ENCODE measurements around the gene ADD3. TPM values are rescaled to one million over a fixed set of nuclear protein-coding genes. Genes with fewer than 3 reads are reported as not detected.
A peak's percentile ranks its signal among the peaks of the same experiment; 100 is the strongest.

The ADD3 gene
- total RNA-seq, 1 donor from 2014 or later = 128 TPM

DNA sequence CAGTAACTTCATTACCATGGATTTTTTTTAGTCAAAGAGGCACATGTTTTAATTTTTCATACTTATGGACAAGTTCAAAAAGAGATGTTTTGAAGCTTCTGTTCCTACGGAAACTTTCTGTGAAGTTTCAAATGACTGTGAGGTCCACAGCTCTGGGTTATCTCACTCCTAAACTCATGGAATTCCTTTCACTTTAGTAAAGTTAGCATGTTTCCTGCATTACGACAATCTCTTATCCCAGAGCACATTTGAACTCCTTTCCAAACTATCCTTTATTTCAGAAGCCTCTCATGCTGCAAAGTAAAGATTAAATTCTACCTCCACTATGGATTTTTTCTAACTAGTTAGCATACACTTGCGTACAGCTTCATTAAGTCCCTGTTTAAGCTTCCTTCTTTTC lies 15.3 kb upstream of the ADD3 start:
- DNase-seq (ENCODE audit: extremely low spot score, unreplicated experiment) = no peak
- Mint-ChIP-seq H3K4me3 (ENCODE audit: unreplicated experiment) (no peak overlapping the region), H3K36me3 (ENCODE audit: unreplicated experiment) (no peaks in the 10 kb centered on the region), H3K27me3 (ENCODE audit: unreplicated experiment) (no peaks in the 10 kb centered on the region), H3K27ac (ENCODE audit: unreplicated experiment) (peak overlapping the region; percentile 8), H3K9me3 (ENCODE audit: unreplicated experiment) (peaks cover 3% of the 10 kb centered on the region), H3K4me1 (ENCODE audit: unreplicated experiment) (peaks cover 40% of the 10 kb centered on the region)
- TF ChIP-seq, protein P1, sequence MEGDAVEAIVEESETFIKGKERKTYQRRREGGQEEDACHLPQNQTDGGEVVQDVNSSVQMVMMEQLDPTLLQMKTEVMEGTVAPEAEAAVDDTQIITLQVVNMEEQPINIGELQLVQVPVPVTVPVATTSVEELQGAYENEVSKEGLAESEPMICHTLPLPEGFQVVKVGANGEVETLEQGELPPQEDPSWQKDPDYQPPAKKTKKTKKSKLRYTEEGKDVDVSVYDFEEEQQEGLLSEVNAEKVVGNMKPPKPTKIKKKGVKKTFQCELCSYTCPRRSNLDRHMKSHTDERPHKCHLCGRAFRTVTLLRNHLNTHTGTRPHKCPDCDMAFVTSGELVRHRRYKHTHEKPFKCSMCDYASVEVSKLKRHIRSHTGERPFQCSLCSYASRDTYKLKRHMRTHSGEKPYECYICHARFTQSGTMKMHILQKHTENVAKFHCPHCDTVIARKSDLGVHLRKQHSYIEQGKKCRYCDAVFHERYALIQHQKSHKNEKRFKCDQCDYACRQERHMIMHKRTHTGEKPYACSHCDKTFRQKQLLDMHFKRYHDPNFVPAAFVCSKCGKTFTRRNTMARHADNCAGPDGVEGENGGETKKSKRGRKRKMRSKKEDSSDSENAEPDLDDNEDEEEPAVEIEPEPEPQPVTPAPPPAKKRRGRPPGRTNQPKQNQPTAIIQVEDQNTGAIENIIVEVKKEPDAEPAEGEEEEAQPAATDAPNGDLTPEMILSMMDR (IDR thresholded peaks at IDR 0.05) = no peak

DNA sequence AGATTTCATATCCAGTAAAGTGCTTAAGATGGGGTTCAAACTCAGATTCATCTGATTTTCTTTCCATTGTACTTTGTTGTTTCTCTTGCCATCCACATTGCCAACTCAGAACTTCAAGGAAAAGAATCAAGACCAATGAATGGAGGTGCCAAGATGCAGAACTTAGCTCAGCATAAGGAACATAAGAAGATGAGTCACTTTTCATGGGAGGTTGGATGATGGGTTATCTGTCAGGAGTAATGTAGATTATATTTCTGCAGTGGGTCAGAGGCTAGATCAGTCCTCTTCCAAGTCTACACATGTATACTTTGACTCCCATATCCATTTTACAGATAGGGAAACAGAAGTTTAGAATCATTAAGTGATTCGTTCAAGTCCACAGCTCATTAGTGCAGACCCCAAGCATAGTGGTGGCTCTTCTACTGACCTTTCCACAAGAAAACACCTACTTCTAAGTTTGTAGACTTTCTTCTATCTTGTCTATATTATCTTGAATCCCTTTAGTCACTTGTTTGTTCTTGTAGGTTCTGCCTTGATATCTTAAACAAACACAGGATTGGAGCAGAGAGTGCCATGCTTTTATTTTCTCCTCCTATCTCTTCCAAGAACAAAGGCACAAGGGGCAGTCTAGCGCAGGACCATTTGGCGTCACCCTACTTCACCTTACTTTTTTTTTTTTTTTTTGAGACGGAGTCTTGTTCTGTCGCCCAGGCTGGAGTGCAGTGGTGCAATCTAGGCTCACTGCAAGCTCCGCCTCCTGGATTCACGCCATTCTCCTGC lies 14.0 kb upstream of the ADD3 start:
- Mint-ChIP-seq H3K36me3 (ENCODE audit: unreplicated experiment) (no peaks in the 10 kb centered on the region), H3K4me1 (ENCODE audit: unreplicated experiment) (peaks cover 31% of the 10 kb centered on the region), H3K9me3 (ENCODE audit: unreplicated experiment) (no peaks in the 10 kb centered on the region), H3K27me3 (ENCODE audit: unreplicated experiment) (no peaks in the 10 kb centered on the region), H3K27ac (ENCODE audit: unreplicated experiment) (no peak overlapping the region), H3K4me3 (ENCODE audit: unreplicated experiment) (no peak overlapping the region)
- TF ChIP-seq, protein P1 (IDR thresholded peaks at IDR 0.05) = no peak
- no peak for DNase-seq (ENCODE audit: extremely low spot score, unreplicated experiment)

DNA sequence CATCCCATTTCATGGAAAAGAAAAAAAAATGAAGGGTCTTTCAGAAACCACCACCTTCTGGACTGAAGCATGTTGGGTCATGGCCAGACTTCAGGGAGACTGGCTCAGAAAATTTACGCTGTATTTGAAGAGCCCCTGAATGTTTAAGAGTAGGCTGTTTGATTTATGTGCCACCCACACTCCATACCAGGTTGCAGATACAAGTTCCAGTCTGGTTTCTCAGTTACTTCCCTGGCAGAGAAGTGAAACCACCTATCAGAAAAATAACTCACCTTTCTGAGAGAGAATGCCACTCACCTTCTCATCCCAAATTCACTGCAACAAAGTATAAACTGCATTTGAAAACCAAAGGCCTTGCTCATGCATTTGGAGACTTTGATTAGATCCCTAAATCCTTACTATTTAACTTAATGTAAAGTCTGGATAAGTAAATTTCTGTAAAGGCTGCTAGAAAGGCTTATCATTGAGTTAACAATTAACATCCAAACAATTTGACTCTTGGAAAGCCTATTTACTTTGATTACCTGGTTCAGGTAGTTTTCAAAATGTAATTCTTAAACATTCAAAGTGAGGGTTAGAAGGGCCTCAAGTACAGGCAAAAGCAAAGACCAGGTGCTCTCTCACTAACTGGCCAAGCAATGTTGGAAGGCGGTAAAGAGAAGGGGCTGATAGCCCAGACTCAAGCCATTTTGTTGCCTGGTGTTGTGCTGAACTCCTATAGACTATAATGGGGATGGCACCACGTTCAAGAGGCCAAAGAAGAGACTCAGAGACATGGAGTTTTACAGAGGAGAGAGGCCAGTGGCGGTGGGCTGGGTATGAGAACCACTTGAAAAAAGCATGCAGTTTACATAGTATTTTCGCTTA lies 12.8 kb upstream of the ADD3 start:
- TF ChIP-seq, protein P1 (IDR thresholded peaks at IDR 0.05) = no peak
- Mint-ChIP-seq H3K4me3 (ENCODE audit: unreplicated experiment) (no peak overlapping the region), H3K27ac (ENCODE audit: unreplicated experiment) (no peak overlapping the region), H3K9me3 (ENCODE audit: unreplicated experiment) (no peaks in the 10 kb centered on the region), H3K4me1 (ENCODE audit: unreplicated experiment) (peaks cover 24% of the 10 kb centered on the region), H3K27me3 (ENCODE audit: unreplicated experiment) (no peaks in the 10 kb centered on the region), H3K36me3 (ENCODE audit: unreplicated experiment) (peaks cover 2% of the 10 kb centered on the region)
- DNase-seq (ENCODE audit: extremely low spot score, unreplicated experiment) = no peak

DNA sequence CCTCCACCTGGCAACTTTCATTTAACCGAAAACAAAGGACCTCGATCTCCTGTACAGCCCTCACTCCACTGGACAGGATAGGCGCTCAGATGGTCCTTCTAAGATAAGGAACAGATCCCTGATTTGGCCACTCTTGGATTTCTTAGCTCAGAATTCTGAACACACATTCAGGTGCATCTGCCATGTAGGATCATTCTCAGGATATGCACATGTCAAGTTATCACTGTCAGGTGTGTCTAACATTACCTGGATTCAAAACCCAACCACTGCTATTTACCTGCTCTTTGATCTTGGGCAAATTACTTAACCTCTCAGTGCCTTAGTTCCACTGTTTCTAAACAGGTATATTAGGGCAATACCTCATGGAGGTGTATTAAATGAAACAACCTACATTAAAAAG lies 12.2 kb upstream of the ADD3 start:
- Mint-ChIP-seq H3K9me3 (ENCODE audit: unreplicated experiment) (no peaks in the 10 kb centered on the region), H3K36me3 (ENCODE audit: unreplicated experiment) (peaks cover 2% of the 10 kb centered on the region), H3K4me1 (ENCODE audit: unreplicated experiment) (peaks cover 24% of the 10 kb centered on the region), H3K4me3 (ENCODE audit: unreplicated experiment) (no peak overlapping the region), H3K27ac (ENCODE audit: unreplicated experiment) (no peak overlapping the region), H3K27me3 (ENCODE audit: unreplicated experiment) (no peaks in the 10 kb centered on the region)
- no peak for DNase-seq (ENCODE audit: extremely low spot score, unreplicated experiment)
- TF ChIP-seq, protein P1 (IDR thresholded peaks at IDR 0.05) = no peak

DNA sequence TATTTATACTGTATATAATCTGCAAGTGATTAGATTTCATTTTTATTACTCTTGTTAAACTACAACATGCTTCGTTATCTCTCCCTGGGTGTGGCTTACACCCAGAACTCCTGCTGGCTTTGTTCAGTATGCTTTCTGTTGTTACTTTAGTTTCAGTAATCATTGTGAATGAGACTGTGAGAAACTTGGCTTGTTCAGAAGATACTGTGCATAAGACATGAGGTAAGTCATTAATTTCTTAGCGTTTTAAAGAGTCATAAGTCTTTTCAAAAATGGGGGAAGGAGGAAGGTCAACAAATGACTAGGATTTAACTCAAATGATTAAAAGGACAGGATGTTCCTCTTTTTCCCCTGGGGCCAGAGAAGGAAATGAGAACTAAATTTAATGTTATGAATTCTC lies 11.6 kb upstream of the ADD3 start:
- Mint-ChIP-seq H3K4me3 (ENCODE audit: unreplicated experiment) (no peak overlapping the region), H3K9me3 (ENCODE audit: unreplicated experiment) (no peaks in the 10 kb centered on the region), H3K4me1 (ENCODE audit: unreplicated experiment) (peaks cover 24% of the 10 kb centered on the region), H3K27me3 (ENCODE audit: unreplicated experiment) (no peaks in the 10 kb centered on the region), H3K27ac (ENCODE audit: unreplicated experiment) (no peak overlapping the region), H3K36me3 (ENCODE audit: unreplicated experiment) (peaks cover 2% of the 10 kb centered on the region)
- no peak for DNase-seq (ENCODE audit: extremely low spot score, unreplicated experiment)
- TF ChIP-seq, protein P1 (IDR thresholded peaks at IDR 0.05) = no peak

Data from osteocyte (in vitro differentiated cells).